Inferior parietal cortex (tissue), 1 donor: ENCODE results near the gene SMAD6.

Source experiments
- DNase-seq: peaks from one replicate; pipeline ENCODE4 v3.0.0-alpha.2; 2016; ENCODE audit errors: extremely low spot score

The SMAD6 gene

DNA sequence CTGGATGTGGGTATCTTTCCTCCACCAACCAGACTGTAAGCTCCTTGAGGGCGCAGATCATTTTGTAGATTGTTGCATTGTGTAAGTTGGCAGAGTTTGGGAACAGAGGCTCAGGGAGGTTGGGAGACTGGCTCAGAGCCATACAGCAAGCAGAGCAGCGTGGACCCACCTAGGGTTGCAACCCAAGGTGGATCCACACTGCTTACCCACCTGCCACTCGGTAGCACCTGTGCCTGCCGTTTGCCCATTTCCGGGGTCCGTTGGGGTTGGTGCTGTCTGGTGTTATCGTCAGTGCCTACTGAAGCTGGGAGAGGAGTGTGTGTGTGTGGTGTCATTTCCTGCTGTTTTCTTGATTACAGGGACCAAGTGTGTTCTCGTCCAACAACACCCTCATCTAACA, 19.0 kb downstream of the SMAD6 start:
- no peak for DNase-seq

DNA sequence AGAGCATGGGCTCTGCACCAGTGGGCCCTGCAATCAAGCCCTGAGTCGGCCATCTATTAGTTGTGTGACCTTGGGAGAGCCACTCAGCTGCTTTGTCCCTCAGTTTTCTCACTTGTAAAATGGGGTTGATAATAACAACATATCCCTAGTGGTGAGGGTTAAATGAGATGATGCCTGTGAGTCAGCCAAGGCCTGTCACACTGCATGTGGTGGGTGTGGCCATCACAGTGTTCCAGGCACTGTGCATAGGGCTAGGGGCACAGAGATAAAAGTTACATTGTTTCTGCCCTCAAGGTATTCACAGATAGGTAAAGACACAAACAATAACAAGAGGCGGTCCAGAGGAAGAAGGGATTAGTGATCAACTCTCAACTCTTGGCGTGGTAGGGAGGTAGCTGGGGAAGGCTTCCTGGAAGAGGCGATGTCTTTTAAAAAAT, 19.5 kb downstream of the SMAD6 start:
- no peak for DNase-seq

DNA sequence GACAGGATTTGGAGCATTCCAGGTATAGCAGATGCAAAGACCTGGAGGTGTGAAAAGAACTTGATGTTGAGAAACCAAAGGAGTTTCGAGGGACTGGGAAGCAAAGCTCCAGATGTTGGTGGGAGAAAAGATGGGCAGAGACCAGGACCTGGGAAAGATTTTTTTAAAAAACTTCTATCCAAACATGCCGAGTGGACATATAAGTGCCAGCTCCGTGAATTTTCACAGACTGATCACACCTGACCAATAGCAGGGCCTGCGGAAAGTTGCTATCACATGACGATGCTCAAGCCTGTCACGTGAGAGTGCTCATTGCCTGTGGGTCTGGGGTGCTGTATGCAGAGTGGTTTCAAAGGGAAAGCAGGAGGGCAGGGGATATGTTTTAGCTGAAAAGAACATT, 19.9 kb downstream of the SMAD6 start:
- no peak for DNase-seq

DNA sequence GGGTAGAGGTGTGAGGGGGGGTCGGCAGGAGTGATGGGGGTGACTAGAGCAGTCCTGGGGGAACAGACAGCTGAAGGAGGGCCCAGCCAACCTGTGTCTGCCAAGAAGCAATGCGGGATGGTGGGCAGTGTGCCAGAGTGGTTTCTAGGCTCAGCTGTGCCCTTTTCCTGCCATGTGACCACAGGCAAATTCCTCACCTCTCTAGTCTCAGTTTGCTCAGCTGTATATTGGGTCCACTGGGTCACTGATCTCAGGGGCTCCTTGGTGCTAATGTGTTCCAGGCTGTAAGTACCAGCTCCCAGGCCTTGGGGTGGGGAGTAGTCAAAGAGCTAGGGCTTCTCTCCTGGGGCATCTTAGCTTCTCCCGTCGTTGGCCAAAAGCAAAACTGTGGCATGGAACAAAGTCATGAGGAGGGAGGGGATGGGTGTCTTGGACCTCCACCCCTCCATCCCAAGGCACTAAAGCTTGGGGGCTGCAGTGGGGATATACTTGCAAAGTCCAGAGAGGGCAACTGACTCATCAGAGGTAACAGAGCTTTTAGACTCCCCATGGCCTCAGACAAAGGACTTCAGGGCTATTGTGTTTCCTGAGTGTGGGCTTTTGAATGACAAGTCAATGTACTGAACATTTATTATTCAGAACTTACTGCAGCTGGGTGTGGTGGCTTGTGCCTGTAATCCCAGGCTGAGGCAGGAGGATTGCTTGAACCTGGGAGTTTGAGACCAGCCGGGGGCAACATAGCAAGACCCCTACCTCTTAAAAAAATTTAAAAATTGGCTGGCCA, 20.9 kb downstream of the SMAD6 start:
- no peak for DNase-seq

DNA sequence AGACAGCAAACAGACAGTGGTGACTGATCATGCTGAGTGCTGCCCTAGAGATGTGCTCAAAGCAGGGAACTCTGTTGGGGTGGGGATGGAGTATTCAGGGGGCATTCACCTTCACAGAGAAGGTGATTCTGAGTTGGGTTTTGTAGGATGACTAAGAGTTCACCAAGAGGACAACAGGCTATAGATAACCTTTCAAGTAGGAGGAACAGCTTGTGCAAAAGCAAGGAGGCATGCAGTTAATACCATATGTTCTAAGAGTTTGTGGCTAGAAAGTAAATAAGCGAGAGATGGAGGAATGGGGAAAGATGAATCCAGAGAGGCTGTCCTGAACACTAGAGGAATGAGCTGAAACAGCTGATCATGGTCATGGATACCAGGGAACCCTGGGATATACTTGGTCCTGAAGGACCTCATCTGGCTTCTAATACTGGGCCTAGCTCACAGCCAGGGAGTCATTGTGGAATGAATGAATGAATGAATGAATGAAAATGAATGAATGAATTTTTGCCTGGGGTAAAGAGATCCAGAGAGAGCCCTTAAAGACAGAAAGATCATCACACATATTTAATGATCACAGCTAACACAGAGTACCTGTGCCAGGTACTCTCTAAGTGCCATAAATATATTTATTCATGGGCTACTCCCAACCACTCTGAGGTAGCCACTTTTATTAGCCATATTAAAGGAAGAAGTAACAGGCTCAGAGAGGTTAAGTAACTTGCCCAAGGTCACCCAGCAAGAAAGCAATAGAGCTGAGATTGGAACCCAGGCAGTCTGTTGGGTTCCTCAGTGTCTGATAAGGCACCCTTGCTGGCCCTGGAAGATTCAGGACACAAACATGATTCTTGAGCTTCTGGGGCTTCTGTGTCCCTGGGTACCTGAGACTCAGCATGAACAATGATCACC, 22.0 kb downstream of the SMAD6 start:
- DNase-seq, result no peak

DNA sequence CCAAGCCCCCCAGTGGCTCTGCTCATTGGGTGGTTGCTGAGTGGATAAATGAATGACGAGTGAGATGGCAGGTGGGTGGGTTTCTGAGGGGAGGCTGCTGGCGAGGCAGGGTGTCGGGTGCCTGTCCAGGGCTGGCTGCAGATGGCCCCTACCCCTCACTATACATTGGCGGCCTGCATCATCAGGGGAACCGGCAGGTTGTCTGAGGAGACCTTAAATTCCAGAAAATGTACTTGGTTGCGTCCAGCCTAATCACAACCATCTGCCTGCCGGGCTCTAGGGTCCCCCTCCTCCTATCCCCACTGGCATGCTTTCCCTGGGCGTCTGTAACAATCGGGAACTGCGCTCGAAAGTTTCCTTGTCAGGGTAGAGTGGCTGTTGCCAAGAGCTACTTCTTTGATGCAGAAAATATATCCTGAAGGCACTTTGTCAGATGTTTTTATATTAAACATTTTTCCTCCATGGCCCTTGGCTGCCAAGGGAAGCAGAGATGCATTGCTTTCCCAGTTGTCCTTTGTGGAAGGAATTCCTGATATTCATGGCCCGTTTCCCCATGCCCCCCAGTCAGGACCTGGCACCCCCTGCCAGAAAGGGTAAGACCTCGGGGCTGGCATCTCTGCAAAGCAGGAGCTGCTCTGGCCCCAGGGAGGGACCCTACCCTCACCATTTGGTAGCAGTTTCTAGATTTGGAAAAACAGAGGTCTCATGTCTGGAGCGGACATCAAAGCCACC, 22.9 kb downstream of the SMAD6 start:
- no peak for DNase-seq

DNA sequence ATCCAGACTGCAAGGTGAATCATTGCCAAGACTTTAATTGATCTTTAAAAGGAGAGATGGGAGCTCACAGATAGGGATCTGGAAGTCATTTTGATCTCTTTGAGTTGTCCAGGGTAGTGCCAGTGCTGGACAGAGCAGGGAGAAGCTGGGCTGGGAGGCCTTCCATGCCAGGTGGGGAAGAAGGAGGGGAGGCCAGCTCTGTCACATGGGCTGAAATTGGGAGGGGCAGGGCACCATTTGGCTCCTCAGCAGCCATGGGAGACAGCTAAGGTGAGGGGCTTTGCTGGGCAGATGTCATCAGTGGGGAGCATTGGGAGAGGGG, 23.4 kb downstream of the SMAD6 start:
- DNase-seq, result no peak

DNA sequence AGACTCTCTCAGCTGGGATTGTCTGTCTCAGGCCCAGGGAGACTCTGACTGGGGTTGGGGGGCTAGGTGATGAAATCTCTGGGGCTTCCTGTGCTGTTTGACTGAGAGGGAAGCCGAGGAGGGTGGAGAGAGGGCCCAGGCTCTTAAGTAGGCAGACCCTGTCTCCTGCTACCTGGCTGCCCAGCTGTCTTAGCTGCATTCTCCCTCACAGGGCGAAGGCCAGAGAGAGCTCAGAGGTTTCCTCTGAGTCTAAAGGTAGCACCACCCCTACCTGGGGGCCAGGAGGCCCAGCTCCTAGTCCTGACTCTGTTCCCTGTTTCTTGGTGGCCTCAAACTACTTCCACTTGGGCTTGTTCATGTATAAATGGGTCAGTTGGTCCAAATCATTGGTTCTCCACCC, 24.4 kb downstream of the SMAD6 start:
- DNase-seq, result no peak

DNA sequence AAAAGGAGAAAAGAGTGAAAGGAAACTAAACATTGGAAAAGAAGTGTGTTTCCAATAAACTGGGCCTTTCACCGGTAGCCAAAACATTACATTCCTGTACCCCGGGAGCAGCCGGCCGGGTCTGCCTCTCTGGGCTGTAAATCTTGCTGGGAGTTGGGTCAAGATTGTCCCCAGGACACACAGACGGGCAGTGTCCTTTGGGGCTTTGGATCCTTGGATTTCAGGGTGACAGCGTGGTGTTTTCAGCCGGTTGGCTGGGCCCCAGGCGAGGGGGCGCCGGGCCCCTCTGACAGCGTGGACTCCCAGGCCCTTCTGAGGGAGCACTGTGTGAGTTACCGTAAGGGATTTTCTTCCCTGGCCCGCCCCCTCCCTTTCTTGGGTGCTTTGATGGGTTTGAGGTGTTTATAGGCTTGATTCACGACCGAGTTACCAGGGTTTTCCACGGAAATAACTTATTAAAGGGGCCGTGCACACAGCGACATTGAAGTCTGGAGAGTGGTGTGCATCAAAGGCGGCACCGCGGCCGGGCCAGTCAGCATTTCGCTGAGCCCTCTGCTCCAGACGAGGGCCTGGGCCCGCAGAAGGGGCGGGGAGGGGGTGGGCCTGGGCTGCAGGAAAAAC, 27.4 kb downstream of the SMAD6 start:
- DNase-seq, result no peak

DNA sequence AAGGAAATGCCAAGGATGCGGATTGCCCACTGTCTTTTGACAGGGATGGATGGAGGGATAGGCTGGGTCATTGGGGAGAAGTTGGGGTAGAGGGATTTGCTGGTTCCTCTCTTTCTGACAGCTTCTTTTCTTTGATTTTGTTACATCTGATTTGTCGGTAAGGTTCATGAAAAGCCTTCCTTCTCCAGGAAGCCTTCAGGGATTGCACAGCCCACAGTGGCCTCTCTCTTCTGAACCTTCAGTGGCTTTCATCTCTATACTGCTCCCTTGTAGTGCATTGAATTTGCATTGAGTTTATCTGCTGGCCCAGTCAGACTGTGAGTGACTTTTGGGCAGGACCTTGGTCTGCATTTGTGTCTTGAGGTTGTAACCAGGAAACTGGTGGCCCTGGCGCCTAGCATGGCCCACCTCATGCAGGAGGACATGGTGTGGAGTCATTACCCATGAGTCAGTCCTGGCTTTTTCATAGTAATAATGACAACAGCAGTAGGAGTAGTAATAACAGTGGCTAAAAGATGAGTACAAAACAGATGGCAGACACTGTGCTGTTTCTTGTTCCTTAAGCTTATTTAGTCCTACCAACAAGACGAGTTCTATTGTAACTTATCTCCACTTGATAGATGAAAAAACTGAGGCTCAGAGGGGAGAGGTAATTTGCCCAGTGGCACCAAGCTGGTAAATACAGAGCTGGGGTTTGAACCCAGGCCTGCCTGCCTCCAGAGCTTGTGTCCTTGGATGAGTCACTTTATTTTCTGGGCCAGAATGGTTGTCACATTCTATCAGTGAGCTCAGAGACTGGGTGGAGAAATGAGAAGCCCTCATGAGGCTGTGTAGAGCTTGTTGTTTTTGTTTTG, 28.4 kb downstream of the SMAD6 start:
- DNase-seq, result no peak

DNA sequence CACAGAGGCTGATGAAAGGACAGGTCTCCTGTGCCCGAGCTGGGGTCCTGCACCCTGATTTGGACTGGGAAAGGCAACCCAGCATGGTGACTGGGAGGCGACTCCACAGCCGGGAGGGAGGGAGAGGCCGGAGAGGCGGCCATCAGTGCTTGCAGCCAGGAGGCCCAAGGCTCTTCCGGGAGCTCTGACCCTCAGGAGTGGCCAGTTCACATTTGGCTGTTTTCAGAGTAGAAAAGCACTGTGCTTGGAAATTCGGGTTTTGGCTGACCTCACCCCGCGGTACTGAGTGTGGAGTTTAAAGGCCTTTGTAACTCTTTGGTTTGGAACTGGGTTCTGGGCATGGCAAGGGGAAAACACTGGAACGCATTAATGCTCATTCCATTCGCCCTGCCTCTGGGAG, 31.9 kb downstream of the SMAD6 start:
- DNase-seq, result no peak

DNA sequence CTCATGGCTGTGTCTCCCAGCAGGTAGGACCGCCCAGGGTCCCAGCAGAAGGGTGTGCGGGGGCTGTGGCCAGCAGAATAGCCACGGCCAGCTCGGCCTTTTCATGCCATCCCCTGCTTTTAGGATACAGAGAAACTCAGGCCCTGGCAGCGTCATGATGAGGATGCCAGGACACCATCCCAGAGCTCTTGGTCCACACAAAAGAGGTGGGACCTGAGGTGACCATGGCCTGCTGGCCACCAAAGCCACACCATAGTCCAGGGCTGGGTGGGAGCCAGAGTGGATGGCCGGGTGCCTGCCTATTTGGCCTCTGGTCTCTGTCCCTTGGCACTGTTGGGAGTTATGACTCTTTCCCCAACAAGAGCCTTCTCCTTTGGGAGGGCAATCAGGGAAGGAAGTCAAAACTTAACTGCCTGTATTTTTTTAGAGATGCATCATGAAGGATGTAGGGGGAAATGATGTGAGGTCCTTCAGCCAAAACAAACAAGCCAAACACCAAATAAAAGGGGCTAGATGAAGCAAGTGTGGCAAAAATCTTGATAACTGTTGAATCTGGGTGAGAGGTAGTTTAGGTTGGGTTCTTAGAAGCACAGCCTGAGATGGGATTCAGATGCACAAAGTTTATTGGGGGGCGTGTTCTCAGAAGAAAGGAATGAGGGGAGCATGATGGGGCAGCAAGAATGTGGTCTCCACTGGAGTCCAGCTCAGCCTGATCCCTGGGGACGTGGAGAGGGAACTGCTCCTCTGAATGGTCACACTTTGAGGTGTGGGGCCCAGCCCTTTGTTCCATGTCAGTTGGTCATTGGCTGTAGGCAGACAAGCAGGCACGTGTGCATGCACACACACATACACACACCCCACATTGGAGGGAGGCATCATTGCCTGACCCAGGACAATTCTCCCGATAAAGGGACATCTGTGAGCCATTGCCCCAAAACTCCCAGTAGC, 33.2 kb downstream of the SMAD6 start:
- no peak for DNase-seq

DNA sequence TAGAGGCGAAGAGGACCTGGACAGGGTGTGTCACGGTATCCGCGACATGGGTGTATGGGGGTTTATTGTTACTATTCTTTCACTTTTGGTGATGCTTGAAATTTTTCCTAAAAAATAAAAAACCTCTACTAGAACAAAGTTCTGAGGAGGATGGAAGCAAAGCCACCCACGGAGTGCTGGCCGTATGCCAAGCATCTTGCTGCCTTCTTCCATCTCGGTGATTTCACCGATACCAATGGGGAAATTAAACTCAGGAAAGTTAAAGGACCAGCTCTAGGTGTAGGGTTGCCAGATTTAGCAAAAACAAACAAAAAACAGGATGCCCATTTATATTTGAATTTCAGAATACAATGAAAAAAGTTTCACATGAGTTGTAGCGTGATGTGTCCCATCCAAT, 33.9 kb downstream of the SMAD6 start:
- DNase-seq, result no peak

DNA sequence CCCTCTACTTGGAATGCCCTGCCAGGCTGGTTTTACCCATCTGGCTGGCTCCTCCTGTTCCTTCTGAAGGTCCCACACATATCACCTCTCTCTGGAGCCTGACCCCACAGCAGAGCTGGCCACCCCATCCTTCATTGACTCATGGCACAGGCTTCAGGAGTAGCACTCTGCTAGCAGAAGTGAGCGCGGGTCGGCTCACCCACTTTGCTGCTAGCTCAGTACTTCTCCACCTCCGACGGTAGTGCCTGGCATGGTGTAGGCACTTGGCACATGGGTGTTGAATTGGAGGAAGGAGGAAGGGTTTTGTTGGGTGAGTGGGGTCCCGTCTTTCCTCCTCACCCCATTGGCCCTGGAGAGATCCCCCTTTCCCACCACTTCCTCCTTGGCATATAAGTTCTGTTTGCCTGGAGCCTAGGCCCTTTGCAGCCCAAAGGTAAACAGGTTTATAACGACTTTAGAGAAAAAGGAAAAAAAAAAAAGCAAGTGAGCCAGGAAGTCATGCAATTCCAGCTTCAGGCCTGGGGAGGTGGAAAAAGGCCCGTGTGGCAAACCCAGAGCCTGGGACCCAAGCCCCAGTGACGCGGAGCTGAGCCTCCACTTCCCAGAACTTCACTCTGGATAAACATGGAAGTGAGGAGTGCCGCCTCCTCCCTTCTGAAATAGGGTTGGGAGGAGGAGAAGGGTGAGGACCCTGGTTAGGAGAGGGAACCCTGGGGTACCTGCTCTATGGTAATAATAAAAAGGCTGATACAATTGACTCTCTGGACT, 35.4 kb downstream of the SMAD6 start:
- no peak for DNase-seq

DNA sequence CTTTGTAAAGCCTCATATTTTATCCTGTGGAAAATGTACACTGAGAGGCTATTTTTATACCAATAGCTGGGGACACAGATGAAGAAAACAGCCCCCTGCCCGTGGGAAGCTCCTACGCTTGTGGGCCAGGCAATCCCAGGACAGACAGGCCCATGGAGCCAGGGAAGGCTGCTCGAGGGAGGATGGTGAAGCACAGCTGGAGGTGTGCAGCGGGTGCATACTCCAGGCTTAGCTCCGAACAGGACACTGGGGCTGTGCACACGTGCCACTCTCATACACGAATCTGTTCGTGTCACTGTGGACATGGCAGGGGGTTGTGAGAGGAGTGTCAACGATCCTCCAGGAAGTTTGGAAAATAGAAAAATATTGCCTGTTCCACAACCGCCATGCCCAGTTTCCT, 36.1 kb downstream of the SMAD6 start:
- DNase-seq, result no peak

DNA sequence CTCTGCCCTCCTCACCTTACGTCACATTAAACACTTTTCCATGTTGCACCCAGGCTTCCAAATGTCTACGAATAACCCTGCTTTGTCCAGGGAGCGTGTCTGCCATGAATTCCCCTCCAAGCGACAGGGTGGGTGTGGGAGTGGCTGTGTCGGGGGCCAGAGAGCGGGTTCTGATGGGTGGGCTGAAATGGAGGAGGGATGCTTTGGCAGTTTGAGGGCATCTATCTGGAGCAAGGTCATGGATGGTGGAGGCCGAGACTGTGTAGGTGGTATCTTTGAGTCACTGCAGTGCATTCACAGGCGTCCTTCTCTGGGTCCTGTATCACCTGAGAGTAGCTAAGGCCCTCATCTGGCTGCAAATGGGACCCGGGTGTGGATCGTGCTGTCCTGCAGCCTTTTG, 36.6 kb downstream of the SMAD6 start:
- DNase-seq, result no peak

DNA sequence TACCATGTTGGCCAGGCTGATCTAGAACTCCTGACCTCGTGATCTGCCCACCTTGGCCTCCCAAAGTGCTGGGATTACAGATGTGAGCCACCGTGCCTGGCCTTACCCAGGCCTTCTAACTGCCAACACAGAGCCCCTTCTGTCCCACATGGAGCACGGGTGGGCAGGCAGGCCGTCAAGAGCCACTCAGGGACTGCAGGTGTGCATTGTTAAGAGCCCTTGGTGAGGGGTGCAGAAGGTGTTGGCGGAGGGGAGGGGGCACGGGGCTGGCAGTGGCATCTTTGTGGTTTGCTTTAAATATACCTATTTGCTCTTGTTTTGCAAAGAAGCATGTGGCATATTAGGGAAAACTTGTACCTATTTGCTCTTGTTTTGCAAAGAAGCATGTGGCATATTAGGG, 37.3 kb downstream of the SMAD6 start:
- no peak for DNase-seq

DNA sequence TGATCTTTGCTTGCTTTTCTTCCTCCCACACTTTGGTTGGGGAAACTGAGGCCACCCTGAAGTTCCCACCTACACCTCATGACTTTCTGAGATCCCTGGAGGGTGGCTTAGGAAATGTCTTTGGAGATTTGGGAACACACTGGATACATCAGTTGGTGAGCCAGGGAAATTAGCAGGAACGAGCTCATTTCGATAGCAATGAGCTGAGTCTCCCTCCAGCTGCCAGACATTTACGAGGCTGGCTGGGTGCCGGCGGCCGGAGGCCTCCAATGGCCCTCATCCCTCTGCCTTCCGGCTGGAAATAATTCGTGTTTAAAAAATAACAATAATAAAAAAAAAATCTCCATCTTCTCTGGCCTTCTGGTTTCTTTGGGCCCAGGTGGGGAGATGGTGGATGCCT, 38.8 kb downstream of the SMAD6 start:
- no peak for DNase-seq

DNA sequence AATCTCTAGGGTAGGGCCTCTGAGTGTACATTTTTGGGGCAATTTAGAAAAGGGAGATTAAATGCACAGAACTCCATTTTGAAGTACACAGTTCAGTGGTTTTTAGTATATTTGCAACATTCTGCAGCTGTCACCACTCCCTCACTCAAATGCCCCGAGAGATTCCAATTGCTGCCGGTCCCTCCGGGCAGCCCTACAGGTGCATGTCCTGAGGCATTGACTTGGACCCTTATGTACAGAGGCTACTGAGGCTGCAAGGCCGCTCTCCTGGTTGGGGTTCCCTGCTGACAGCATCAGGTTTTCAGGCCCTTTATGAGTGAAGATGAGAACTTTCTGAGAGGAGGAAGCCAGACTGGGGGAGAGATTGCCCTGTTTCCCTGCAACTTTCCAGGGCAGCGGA, 39.6 kb downstream of the SMAD6 start:
- DNase-seq, result no peak
